WI38 (cell line): Measurements from ENCODE around the gene RPL27A.

Experiments used
- H3K4me3 ChIP-seq: 2 replicates; pipeline ENCODE4 v1.5.1; 2011; ENCODE audit warnings: low read depth, mild to moderate bottlenecking, control low read depth, low read length
- CTCF ChIP-seq: IDR thresholded peaks from 2 replicates; pipeline ENCODE4 v1.5.1; 2012; ENCODE audit warnings: low read depth, mild to moderate bottlenecking, control low read depth, low read length

Gene RPL27A

DNA sequence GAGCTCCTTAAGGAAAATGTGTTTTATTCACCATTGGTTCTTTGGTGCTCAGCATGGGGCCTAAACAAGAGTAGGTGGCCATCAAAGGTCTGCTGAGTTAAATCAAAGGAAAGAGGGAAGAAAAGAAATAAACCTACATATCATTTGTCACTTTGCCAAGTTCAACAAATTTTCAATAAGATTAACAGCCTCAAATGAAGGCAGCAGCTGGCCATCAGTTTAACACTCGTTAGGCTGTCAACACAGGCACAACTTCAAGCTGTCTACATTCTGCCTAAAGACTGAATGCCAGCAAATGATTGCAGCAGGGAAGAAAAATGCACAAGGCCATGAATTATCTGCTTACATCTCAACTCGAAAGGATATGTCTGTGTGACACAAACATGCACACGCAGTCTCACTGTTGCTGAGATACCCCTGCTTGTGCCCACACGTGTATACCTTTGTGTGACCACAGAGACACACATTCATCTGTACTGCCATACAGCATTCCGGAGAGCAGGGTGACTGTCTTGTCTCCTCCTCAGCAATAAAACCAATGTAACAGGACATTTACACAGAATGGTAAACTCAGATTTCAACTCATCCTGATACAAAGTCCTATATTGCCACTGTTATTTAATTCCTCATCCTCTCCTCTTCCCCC lies 40.3 kb upstream of the RPL27A start:
- H3K4me3 ChIP-seq, result no peak overlapping the region
- no peak for TF ChIP-seq CTCF

DNA sequence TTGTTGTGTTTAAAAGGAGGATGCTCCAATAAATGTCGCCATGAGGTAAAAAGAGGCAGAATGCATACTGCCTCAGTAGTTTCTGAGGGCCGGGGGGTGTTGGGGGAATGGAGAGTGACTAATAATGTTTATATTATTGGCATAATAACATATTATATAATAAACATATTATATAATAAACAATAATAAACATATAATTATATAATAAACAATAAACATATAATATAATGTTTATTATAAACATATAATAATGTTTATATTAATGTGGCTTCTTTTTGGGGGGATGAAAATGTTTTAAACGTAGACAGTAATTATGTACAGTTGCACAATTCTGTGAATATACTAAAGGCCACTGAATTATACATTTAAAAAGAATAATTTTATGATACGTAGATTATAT lies 35.7 kb upstream of the RPL27A start:
- no peak overlapping the region for H3K4me3 ChIP-seq
- no peak for TF ChIP-seq CTCF

- no peak overlapping the region for H3K4me3 ChIP-seq
- no peak for TF ChIP-seq CTCF
Measured at GRCh38 chr11:8649361-8649760, 33.2 kb upstream of the RPL27A start.

DNA sequence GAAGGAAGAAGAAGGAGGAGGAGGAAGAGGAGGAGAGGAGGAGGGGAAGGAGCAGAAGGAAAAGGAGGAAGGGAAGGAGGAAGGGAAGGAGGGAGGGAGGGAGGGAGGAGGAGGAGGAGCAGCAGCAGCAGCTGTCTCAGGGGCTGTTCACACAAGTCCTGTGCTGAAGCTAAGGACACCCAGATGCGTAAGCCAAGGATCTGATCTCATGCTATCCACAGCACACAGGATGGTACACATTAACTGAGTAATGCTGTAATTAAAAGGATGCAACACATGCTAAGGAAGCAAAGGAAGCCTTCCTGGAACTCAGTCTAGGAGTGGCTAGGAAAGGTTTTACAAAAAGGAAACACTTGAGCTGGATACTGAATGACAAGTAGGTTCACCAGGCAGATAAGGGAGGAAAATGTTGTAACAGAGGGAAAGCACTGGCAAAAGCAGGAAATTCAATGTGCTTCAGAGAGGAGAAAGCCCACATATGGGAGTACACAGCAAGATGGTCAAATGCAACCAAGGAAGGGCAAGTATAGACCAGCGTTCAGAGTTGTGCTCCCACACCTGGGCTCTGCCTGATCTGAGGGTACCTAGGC lies 32.1 kb upstream of the RPL27A start:
- H3K4me3 ChIP-seq, result no peak overlapping the region
- TF ChIP-seq CTCF, result no peak

DNA sequence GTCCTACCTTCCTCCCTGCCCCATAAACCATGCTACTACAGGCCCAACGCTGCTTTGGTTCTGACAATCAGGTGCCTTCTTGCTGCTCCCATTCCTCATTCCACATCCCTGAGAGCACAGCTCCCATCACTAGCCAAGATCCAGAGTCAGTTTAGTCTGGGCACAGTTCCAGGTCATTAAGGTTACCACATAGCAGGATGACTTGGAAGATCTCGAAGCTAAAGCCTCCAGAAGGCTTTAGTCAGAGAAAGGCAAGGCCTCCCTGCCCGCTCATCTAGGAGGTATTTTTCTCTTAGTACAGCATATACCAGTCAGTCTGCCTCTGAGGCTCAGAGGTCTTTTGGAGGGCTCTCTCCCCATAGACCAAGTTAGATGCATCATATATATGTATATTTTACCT lies 30.5 kb upstream of the RPL27A start:
- no peak overlapping the region for H3K4me3 ChIP-seq
- no peak for TF ChIP-seq CTCF

GRCh38 chr11:8654503-8654902 lies 28.1 kb upstream of the RPL27A start:
- TF ChIP-seq CTCF, result no peak
- no peak overlapping the region for H3K4me3 ChIP-seq

- no peak for TF ChIP-seq CTCF
- H3K4me3 ChIP-seq, result no peak overlapping the region
Measured at GRCh38 chr11:8656291-8656690, 26.3 kb upstream of the RPL27A start.
